ENCODE measurements around the gene HEMK1.

The HEMK1 gene

DNA sequence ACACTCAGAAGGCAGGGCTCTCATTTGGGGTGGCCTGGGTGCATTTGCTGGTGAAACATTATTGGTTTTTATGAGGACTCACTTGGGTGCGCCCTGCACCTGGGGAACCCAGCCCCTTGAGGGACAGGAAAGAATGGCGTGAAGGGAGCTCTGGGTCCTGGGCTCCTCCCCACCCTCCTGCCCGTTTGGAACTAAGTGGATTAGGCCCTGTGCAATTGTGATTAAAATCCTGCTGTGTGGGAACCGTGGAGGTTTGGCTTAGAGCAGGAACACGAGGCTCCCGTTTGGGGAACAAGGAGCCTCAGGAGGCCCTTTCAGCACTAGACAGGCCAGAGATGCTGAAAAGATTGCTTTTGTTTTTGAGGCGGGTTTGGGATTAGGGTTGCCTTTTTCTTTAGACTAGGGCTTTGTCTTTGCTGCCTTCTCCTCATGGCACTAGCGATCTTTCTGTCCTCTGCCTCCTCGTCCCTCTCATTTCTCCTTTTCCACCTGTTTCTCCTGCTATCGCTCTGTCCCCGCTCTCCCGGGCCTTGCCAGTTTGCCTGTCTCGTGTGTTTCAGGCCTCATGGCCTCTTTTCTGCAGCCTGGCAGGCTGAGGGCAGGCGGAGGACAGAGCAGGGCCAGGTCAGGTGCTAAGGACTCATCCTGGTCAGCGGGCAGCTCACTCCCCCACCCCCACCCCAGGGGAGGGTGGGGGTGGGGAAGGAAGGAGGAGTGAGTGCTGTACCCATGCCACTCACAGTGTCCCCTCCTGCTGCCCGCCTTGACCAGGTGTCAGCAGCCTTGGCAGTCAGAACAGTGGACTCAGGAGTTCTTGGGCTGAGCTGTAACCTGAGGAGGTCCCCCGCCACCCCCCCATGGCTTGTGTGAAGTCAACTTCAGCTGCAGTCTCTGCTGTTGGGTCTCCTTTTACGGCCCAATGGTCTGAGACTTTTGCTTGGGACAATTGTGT is 56.2 kb downstream of the HEMK1 start:
- FAIRE-seq (no peak), DNase-seq (ENCODE audit: insufficient read length, low spot score) (peak; percentile 41)
- no peak for TF ChIP-seq CTCF (IDR thresholded peaks at IDR 0.05; ENCODE audit: insufficient read depth, missing control alignments)

DNA sequence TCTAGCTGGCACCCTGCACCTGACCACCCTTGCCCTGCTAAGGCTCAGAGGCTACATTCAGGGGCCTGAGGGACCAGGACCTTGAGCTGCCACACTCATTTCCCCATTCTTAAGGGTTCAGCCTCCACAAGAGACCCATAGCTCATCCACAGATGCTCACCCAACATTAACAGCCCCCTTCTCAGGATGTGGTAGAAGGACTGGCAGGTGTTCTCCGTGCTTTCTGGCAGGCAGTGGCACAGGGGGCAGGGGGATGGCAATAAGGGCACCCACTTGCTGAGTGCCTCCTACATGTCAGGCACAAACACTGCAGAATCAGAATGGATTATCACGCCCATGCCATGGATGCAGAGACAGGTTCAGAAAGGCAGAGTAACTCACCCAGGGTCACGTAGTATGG is 57.1 kb downstream of the HEMK1 start:
- DNase-seq (ENCODE audit: insufficient read length, low spot score) (no peak), FAIRE-seq (no peak)
- TF ChIP-seq CTCF (IDR thresholded peaks at IDR 0.05; ENCODE audit: insufficient read depth, missing control alignments): no peak

GRCh38 chr3:50627407-50628051 is 58.2 kb downstream of the HEMK1 start:
- FAIRE-seq (no peak), DNase-seq (ENCODE audit: insufficient read length, low spot score) (no peak)
- no peak for TF ChIP-seq CTCF (IDR thresholded peaks at IDR 0.05; ENCODE audit: insufficient read depth, missing control alignments)

DNA sequence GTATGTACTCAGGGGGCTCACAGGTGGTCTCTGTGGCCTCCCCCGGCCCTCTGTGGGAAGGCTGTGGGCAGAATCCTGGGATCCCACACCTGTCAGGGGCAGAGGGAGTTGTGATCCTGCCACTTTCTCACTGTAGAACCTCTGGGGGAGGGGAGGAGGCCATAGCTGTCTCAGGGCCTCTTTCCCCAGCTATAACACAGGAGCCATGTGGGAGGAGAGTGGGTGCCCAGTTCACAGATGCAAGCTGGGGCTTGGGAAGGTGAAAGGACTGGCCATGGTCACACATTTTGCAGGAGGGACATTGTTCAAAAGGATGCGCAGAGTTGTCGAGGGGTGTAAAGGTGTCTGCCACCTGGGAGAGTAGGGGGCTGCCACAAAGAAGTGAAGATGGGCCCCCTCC is 59.3 kb downstream of the HEMK1 start:
- TF ChIP-seq CTCF (IDR thresholded peaks at IDR 0.05; ENCODE audit: insufficient read depth, missing control alignments): no peak
- DNase-seq (ENCODE audit: insufficient read length, low spot score) (no peak), FAIRE-seq (no peak)

DNA sequence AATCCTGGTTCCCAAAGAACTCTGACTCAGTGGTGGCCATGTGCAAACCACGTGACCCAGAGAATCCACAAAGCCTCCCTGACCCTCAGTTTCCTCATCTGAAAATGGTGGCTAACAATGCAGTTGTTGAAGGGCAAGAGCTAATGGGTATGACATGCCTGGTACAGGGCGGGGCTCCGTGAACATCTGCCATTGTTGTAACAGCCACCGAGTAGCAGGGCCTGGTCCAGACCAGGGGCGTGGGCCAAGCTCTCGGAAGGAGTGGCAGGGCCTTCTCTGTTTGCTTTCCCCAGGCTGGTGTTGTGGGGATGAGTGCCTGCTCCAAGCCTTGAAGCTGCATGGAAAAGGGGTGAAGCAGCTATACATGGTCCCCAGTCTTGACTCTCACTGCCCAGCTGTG is 61.1 kb downstream of the HEMK1 start:
- FAIRE-seq (no peak), DNase-seq (ENCODE audit: insufficient read length, low spot score) (no peak)
- no peak for TF ChIP-seq CTCF (IDR thresholded peaks at IDR 0.05; ENCODE audit: insufficient read depth, missing control alignments)

DNA sequence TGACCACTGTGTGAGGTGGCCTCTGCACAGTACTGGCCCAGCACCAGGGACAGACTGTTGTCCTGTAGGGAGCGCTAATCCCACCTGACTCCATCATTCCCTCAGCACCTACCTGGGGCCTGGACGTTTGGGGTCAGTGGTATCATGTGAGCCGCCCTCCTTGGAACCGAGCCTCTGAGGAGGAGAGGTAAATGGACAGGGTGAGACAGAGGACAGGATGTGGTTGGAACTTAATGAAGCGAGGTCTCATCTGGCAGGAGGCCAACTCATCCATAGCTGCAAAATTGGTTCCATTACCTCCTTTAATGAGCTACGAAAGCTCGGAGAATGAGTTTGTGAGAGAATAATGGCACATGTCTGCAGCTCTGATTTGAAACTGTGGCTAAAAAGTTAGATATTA is 61.6 kb downstream of the HEMK1 start:
- DNase-seq (ENCODE audit: insufficient read length, low spot score) (no peak), FAIRE-seq (no peak)

More for the DNA sequence above, 61.6 kb downstream of the HEMK1 start:
- no peak for TF ChIP-seq CTCF (IDR thresholded peaks at IDR 0.05; ENCODE audit: insufficient read depth, missing control alignments)

All from D721Med (cell line).